ENCODE results near the gene POMGNT2.

The POMGNT2 gene

GRCh38 chr3:43098761-43099160 lies 7.1 kb downstream of the POMGNT2 start:
- no peak for DNase-seq

GRCh38 chr3:43097400-43098080 lies 8.3 kb downstream of the POMGNT2 start:
- no peak for DNase-seq

GRCh38 chr3:43096761-43097160 lies 9.1 kb downstream of the POMGNT2 start:
- DNase-seq = no peak

GRCh38 chr3:43095370-43095769 lies 10.5 kb downstream of the POMGNT2 start:
- no peak for DNase-seq

- DNase-seq = no peak
Observed at GRCh38 chr3:43094851-43095250, 11.0 kb downstream of the POMGNT2 start.

- DNase-seq = no peak
Observed at GRCh38 chr3:43094381-43094780, 11.5 kb downstream of the POMGNT2 start.

GRCh38 chr3:43093974-43094373 lies 11.9 kb downstream of the POMGNT2 start:
- DNase-seq = no peak

- no peak for DNase-seq
Observed at GRCh38 chr3:43093006-43093405, 12.9 kb downstream of the POMGNT2 start.

- no peak for DNase-seq
Observed at GRCh38 chr3:43091481-43091880, 14.4 kb downstream of the POMGNT2 start.

- DNase-seq = no peak
Observed at GRCh38 chr3:43090238-43090637, 15.6 kb downstream of the POMGNT2 start.

GRCh38 chr3:43089081-43089480 lies 16.8 kb downstream of the POMGNT2 start:
- DNase-seq = no peak

- DNase-seq = no peak
Observed at GRCh38 chr3:43087249-43087776, 18.6 kb downstream of the POMGNT2 start.

- no peak for DNase-seq
Observed at GRCh38 chr3:43086460-43087165, 19.3 kb downstream of the POMGNT2 start.

- no peak for DNase-seq
Observed at GRCh38 chr3:43082457-43082856, 23.4 kb downstream of the POMGNT2 start.

- DNase-seq = no peak
Observed at GRCh38 chr3:43081796-43082195, 24.1 kb downstream of the POMGNT2 start.

GRCh38 chr3:43080726-43081568 lies 24.9 kb downstream of the POMGNT2 start:
- DNase-seq = no peak

GRCh38 chr3:43079536-43080332 lies 26.1 kb downstream of the POMGNT2 start:
- no peak for DNase-seq

GRCh38 chr3:43077707-43078106 lies 28.2 kb downstream of the POMGNT2 start:
- no peak for DNase-seq

GRCh38 chr3:43077261-43077660 lies 28.6 kb downstream of the POMGNT2 start:
- no peak for DNase-seq

- no peak for DNase-seq
Observed at GRCh38 chr3:43076857-43077256, 29.0 kb downstream of the POMGNT2 start.

- DNase-seq = no peak
Observed at GRCh38 chr3:43075904-43076661, 29.8 kb downstream of the POMGNT2 start.

Data from activated effector memory CD4-positive, alpha-beta T cell treated with Interleukin-2 at 50 U/mL for 16 hours (primary cell).